Choroid plexus epithelial cell (primary cell): Measurements from ENCODE around the gene FMNL2.

Experiments
- DNase-seq: peaks from one replicate; pipeline ENCODE4 v3.0.0-alpha.2; 2010; ENCODE audit warnings: low read depth
- H3K4me3 ChIP-seq: 2 replicates; pipeline ENCODE4 v1.5.1; 2011; ENCODE audit warnings: low read depth, mild to moderate bottlenecking, control low read depth, low read length, moderate library complexity
- TF ChIP-seq, protein P1 (sequence below): conservative IDR thresholded peaks from 2 replicates; pipeline ENCODE4 v1.5.1; 2011; ENCODE audit warnings: low read depth, mild to moderate bottlenecking, control low read depth, inconsistent platforms, low read length, moderate library complexity

Gene FMNL2

DNA sequence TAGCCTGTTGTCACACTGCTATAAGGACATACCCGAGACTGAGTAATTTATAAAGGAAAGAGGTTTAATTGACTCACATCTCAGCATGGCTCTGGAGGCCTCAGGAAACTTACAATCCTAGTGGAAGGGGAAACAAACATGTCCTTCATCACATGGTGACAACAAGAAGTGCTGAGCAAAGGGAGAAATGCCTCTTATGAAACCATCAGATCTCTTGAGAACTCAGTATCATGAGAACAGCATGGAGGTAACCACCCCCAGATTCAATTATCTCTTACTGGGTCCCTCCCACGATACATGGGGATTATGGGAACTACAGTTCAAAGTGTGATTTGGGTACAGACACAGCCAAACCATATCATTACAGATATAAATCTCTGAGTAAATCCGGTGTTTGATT, 233.6 kb downstream of the FMNL2 start:
- DNase-seq, result no peak
- no peak overlapping the region for H3K4me3 ChIP-seq
- TF ChIP-seq, protein P1, sequence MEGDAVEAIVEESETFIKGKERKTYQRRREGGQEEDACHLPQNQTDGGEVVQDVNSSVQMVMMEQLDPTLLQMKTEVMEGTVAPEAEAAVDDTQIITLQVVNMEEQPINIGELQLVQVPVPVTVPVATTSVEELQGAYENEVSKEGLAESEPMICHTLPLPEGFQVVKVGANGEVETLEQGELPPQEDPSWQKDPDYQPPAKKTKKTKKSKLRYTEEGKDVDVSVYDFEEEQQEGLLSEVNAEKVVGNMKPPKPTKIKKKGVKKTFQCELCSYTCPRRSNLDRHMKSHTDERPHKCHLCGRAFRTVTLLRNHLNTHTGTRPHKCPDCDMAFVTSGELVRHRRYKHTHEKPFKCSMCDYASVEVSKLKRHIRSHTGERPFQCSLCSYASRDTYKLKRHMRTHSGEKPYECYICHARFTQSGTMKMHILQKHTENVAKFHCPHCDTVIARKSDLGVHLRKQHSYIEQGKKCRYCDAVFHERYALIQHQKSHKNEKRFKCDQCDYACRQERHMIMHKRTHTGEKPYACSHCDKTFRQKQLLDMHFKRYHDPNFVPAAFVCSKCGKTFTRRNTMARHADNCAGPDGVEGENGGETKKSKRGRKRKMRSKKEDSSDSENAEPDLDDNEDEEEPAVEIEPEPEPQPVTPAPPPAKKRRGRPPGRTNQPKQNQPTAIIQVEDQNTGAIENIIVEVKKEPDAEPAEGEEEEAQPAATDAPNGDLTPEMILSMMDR, result no peak

DNA sequence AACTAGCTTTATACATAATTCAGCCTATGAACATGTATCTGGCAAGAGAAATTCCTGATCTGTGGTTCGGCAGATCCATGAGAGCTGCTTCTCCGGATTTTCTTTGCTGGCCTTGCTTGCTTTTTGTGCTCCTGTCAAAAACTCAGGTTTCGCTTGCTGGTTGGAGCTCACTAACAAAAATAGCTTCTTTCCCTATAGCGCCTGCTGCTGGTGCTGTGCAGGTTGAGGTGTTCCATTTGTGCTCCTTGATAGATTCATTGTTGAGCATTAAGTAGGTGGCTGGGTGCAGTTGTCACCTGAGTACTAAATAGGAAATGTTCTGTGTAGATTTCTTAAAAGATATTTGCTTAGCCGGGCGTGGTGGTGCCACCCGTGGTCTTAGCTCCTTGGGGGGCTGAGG, 234.2 kb downstream of the FMNL2 start:
- H3K4me3 ChIP-seq, result no peak overlapping the region
- no peak for DNase-seq
- TF ChIP-seq, protein P1, result no peak

DNA sequence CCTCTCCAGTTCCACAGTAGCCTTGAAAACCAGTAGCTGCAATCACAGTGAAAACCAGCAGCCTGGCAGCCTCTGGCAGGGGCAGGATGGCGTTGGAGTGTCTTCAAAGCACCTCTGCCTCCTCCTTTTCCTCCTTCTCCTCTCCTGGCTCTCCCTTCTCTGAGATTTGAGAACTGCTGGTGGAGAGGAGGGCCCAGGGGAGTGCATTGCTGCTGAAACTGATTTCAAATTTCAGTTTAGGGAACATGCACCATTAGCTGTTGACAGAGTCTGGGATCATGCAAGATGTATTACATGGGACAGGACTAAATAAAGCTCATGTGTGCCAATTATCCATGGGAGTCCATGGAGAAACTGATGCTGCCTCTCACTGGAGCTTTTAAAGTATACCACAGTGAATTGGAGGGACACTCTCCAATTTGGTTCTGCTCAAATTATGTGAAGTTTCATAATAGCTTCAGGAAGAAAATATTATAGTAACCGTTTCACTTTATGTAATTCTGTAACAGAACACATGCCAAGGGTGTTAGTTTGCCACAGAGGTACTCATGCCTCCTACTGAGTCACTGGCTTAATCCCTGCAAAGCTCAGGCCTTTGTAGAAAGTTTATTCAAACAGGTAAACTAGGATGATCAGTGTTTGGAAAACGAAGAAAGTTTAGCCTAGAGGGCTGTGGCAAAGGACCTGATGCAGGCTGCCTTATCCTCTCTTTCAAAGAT, 236.2 kb downstream of the FMNL2 start:
- peak; percentile 41 for DNase-seq
- TF ChIP-seq, protein P1, result no peak
- H3K4me3 ChIP-seq, result no peak overlapping the region

DNA sequence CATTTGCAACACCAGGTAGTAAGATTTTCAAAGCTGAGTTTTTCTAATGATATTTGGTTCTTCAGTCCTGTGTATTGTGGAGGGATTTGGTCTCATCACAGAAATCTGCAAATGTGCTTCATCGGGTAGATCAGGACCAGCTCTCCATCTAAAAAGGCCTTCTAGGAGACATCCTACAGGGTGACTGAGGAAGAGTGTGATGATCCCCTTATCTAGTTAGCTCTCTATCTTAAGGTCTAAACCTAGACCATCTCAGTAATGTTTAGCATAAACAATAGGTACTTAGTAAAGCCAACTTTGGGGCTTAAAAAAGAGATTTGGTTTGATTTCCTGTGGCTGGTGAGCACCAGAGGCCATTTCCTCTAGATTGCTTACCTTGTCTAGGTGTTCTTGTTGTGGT, 237.1 kb downstream of the FMNL2 start:
- TF ChIP-seq, protein P1, result no peak
- DNase-seq, result no peak
- H3K4me3 ChIP-seq, result no peak overlapping the region

DNA sequence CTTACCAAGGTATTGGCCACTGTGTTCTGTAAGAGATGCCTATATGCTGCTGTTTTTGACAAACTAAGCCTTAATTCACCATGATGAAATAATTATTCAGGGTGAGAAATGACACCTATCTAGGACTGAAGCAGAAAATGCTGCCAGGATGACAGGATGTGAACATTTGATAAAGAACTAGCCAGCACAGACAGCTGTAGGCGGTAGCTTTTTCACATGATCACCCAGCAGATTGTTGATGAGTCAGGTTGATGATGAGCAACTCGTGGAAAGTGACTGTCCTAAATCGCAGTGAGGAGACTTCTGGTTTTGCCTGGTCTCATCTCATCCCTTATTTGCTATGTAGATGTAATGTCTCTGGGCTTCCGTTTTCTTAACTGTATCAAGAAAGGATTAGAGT, 238.2 kb downstream of the FMNL2 start:
- peak; percentile 94 for DNase-seq
- no peak overlapping the region for H3K4me3 ChIP-seq
- TF ChIP-seq, protein P1, result no peak

DNA sequence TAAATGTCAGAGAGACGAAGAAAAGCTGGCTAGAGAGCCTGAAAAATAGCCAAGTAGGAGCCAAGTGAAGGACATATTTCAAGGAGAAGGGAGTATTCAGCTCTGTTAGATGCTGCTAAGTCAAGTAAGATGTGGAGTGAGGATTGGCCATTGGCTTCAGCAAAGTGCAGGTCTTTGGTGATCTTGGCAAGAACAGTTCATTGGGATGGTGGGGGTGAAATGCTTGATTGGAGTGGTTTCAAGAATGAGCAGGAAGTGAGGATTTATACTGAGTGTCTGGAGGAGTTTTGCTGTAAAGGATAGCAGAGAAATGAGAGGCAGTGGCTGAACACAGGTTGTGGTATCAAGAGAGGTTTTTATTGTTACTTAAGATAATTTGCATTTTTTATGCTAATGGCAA, 242.6 kb downstream of the FMNL2 start:
- TF ChIP-seq, protein P1, result no peak
- no peak overlapping the region for H3K4me3 ChIP-seq
- peak; percentile 47 for DNase-seq

DNA sequence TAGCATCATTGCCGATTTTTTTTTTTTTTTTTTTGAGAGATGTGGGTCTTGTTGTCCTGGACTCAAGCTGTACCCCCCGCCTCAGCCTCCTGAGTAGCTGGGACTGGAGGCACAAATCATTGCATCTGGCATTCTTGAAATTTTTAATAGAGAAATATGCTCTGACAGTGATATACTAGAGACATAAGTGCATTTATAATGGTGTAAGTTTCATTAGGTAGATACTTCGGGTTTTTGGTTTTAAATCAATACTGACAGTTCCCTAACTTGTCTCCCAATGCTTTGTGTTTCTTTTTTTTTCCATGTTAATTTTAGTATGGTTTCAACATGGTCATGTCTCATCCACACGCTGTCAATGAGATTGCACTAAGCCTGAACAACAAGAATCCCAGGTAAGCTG, 243.6 kb downstream of the FMNL2 start:
- TF ChIP-seq, protein P1, result no peak
- DNase-seq, result no peak
- no peak overlapping the region for H3K4me3 ChIP-seq
